Activated effector memory CD4-positive, alpha-beta T cell treated with Interleukin-2 at 50 U/mL for 16 hours (primary cell): ENCODE results near the gene SH3GL2.

Source experiments
- DNase-seq: peaks from one replicate; pipeline ENCODE4 v3.0.0-alpha.2; 2020

Gene SH3GL2

DNA sequence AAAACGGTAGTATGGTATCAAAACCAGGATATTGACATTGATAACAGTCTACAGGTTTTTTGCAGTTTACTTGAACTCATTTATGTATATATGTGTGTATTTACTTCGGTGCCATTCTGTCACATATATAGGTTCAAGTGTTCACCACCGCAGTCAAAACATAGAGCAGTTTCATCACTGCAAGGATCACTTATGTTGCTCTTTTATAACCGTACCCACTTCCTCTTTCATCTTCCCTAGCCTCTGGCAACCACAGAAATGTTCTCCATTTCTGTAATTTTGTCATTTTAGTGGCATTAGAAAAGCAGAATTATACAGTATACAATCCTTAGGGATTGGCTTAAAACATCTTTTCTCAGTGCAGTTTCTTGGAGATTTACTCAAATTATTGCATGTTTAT lies 90.3 kb downstream of the SH3GL2 start:
- no peak for DNase-seq

DNA sequence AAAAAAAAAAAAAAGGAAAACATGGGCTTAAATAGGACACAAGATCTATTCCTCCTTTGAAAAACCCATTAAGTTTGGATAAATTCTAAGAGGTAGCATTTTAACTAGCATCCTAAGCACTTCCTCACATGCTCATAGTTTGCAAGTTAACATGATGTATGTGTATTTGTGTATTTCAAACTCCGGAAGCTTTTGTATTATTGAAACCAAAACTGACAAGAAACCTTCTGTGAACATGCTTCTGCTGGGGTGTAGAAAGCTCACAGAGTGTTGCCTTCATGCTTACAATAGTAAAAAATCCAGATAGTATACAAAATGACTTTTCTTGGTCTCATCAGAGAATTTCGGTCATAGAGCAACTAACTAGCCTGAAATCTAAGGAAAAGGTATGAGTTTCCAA lies 103.8 kb downstream of the SH3GL2 start:
- DNase-seq = no peak

DNA sequence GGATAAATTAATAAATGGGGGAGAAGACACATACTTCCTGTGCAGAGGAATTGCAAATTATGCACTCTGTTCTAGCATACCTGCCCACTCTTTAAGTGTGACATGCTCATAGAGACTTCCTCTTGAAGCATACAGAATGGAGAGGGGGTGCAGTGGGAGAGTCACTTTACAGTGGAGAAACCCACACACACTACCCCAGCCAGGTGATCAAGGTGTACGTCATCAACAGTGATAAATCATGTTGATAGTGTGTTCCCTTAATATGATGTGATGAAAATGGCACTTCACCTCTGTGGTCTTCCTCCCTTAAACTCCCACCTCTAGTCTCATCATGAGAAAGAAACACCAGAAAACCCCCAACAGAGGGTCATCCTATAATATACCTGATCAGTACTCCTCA lies 110.0 kb downstream of the SH3GL2 start:
- no peak for DNase-seq

DNA sequence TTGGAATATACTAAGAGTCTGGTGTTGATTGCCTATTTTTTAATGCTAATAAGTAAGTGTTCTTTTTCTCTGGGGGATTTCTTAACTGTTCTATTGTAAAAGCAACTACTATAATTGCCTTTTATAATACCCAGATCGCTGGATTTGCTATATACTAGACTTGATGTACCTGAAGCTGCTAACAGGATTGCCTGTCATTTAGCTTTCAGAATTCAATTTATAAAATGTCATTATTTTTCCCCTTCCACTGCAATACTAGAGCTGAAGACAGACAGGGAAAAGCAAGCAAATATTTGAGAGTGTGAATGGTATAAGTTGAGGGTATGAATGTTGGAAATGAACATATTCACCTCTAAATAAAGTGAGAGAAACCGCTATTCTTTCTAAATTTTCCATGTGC lies 115.5 kb downstream of the SH3GL2 start:
- DNase-seq = no peak

DNA sequence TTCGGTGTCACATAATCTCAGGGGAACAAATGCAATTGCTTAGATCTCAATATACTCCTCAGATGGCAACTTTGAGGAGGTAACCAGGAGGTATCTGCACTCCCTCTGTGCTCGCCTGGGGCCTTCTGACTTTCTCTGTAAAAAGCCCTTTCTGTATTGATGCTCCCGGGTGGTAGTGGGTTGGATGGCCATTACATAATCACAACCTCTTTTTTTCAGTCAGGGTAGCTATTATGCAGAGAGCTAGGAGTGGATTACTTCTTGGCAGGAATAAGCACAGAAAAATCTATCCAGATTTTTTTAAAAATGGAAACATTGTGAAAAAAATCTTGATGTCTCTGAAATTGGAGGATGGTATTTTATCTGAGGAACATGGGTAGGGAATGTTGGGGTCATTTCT lies 116.6 kb downstream of the SH3GL2 start:
- no peak for DNase-seq

DNA sequence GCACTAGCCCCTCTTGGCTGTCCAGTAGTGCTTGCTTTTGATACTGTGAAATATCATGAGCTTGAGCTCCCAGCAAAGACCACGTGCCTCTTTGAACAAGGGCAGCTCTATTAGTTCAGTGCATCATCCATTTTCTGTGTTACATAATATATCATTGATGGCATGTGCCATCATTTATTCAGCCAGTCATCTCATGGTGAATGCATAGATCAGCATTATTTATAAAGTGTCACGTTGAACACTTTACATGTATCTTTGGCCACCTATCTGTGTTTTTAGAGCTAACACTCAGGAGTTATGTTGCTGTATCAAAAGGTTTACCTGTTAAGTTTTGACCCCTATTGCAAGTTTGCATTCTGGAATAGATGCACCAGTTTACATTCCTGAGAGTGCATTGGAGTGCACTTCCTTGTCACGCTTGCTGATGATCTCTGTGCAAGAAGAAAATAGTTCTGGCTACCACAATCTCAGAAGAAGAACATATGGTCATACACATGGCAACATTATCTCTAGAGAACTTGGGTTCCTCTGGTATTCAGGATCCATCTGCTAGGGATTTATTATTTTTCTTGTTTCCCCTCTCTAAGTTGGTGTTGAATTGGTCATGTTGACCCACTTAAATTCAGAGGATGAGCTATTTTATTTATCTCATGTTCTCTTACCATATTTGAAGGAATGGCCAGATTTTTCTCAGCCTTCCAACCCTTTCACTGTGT lies 120.9 kb downstream of the SH3GL2 start:
- no peak for DNase-seq

DNA sequence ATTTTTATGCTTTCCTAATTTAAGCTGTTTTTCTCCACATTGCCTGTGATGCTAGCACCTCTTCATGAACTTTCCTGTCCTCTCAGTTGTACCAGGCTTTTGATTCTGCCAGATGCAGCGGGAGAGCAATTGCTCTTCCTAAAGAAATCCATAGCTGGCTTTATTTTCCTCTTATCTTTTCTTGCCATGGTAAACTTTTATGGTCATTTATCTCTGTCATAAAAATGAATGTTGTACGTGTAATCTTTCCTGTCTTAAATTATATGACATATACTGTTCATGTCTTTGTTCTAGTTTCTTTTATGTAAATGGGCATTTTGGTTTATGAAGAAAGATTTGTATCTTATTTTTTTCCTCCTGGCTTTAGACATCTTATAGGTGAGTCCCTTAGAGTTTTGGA lies 127.5 kb downstream of the SH3GL2 start:
- no peak for DNase-seq

DNA sequence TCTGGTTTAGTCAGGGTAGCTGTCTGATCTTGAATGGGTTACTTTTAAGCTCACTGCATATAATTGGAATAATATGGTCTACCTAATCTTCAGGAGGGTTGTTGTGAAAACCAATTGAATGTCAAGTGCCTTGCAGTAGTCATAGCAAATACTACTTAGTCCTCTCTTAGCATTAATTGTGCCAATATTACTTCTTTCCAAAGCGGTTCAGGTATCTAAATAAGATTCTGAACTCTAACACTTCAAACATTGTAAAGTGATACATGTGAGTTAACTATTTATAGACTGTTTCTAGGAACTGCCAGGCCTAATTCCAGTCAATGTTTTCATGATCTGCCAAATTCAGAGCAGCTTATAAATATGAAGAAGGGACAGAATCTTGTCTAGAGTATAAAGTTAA lies 140.2 kb downstream of the SH3GL2 start:
- DNase-seq = no peak

DNA sequence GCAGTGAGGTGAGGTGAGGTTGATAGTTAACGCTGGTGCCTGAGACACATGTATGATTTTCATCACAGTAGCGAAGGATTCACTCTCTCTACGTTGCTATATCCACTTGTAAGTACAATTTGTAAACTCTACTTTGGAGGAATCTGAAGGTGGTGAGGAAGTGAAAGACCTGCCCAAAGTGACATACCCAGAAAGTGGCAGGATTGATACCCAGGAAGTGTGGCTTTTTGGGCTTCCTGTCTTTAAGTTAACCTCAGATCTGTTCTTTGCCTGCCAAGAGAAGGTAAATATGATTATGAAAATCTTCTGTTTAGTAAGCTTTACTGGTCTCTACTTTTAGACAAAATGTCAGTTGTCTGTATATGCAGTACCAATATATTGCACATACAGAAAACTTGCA lies 143.1 kb downstream of the SH3GL2 start:
- no peak for DNase-seq

DNA sequence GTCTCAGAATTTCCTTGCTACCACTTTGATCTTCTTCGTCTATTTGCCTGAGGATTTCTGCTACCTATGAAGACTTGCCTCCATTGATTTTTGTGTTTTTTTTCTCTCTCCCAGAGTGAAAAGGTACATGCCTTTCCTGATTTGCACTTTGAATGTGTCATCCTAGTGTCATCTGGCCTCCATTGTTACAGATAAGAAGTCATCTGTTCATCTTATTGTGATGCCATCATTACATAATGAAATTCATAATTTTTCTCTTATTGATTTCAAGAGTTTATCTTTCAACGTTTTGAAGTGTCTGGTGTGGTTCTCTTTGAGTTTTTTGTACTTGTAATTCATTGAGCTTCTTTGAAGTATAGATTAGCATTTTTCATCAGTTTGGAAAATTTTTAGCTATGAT lies 144.8 kb downstream of the SH3GL2 start:
- no peak for DNase-seq

DNA sequence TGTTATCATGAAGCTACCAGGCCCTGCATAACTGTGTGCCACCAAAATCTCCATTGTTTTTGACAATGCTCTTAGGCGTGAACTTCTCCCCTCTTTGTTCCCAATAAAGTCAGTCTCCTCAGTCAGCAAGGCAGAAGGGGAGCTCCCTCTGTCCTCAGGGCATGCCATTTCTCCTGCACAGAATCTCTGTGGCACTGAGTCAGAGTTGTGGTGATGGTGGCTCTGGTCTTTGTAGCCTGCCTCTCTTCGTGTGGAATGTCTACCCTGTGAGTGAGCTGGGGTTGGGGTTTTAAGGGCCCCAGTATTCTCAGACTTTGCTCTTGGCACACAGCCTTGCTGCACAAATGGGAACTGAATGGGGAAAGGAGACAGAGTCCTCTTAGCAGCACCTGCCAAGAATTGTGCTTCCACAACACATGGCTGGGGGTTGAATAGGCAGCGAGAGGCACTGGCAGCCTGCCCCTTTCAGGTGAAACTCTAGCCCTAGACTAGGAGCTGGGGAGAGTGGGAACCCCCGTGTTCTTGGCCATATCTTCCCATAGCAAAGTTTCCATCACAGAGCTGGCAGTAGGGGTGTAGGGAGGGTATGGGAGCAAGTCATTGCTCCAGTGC lies 146.6 kb downstream of the SH3GL2 start:
- DNase-seq = no peak

DNA sequence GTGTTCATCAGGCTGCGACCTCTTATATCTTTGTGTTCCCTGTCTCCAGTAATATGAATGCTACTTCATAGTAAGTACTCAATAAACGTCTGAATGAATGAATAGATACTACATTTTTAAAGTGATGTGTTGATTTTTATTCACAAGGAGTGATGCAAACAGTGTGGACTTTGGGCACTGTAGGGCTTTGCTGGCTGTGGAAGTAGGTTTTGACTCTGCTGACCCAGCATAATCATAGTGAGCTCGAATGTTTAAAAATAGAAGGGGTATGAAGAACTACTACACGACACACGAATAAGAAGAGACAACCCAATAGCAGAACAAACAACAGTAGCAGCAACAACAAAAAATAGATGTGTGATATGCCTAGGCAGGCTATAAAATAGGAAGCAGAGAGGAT lies 147.4 kb downstream of the SH3GL2 start:
- no peak for DNase-seq

DNA sequence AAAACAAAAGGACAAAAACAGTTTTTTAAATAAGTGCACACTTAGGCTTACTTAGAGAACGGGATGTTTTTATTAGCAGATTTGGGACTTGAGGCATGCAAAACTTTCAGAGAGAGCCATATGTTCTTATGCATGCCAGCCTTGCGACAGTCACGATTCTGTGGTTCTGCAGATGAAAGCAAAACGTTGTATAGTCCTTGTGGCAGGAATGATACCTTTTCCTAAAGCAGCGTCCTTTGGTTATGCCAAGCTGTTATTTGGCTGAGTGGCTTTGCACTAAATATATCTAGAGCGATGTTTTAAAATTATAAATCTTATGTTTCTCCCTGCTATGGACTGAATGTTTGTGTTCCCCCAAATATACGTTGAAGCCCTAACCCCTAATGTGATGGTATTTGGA lies 152.0 kb downstream of the SH3GL2 start:
- DNase-seq = no peak

DNA sequence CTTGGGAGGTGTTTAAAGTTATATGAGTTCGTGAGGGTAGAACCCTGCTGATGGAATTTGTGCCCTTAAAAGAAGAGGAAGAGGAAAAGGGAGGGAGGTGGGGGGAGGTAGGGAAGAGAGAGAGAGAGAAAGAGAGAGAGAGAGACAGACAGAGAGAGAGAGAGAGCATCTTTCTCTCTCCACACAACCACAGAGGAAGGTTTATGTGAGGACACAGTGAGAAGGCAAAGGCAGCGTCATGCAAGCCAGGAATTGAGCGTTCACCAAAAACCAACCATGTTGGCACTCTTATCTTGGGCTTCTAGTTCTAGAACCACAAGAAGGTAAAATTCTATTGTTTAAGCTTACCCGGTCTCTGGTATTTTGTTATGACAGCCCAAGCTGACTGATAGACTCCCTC lies 152.4 kb downstream of the SH3GL2 start:
- DNase-seq = no peak

DNA sequence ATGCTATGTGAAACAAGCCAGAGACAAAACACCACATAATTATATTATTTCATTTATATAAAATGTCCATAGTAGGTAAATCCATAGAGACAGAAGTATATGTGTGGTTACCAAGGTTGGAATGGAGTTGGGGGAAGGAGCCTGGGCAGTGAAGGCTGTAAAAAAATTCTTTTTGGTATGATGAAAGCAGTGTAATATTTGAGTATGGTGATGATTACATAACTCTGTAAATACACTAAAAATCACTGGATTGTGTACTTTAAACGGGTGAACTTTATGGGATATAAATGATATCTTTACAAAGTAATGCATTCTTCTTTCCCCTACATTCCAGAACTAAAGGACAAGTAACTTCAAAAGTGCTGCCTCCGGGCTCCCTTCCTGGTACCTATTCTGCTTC lies 155.8 kb downstream of the SH3GL2 start:
- DNase-seq = no peak

DNA sequence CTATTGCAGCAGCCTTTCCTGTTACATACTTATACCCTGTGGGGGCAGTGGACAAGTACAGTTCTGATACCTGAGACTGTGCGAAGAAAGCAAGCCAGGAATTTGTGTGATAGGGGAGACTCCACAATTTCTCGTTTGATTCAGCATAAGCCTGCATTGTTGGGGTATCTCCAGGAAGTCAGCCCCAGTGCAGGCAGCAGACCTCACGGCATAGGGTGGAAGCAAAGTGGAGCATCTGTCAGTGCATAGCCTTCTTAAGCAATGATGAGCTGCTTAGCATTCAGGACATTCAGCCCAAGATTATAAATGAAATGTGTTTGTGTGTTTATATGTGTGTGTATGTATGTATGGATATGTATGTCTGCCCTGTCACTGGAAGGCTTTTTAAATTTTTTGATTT lies 157.0 kb downstream of the SH3GL2 start:
- DNase-seq = no peak

DNA sequence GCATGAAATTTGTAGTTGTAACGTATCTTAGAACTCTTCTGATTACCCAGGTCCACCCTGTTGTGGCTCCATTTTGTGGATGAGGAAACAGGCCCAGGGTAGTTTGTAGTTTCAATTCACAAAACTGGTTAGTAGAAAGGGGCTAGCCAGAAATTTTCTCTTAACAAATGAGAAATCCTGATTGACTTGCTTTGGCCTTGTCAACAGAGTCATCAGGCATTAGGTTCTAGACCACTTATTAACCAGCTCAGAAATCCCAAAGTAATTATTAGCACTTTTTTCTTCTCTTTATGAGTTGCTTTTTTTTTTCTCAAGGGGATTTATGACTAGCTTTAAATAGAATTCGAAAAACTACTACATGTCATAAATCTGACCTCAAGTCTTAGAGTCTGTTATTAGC lies 160.2 kb downstream of the SH3GL2 start:
- no peak for DNase-seq

DNA sequence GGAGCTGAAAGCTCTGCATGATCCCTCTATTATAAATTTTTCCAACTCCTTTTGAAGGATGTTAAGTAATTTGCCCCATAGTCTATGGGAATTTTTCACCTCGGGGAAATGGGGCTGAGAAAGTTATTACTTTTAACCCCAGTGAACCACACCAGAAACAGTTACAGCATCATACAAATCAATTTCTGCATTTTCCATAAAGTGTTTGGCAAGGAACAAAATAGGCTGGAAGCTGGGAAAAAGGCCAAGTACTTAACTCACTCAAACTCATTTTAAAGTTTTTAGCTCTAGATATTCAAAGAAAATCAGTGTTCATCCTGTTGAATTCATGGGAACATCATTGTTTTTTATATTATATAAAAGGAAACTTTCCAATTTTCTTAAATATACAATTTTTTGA lies 160.9 kb downstream of the SH3GL2 start:
- no peak for DNase-seq

DNA sequence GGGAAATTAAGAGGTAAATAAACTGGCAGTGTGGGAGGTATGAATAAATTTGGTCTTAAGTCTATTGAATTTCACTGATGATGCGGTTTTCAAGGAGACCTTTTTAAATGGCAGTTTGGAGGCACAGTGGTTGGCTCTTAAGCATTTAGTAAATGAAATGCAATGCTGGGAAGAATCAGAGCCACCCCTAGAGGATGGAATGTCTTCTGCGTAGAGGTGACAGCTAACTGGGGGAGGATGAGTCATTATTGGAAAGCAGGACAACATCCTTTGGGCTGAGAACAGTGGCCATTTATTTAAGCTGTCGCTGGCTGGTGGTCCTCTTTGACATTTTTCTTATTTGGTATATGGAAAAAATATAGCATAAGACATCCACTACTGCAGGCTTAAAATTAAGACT lies 163.2 kb downstream of the SH3GL2 start:
- no peak for DNase-seq

DNA sequence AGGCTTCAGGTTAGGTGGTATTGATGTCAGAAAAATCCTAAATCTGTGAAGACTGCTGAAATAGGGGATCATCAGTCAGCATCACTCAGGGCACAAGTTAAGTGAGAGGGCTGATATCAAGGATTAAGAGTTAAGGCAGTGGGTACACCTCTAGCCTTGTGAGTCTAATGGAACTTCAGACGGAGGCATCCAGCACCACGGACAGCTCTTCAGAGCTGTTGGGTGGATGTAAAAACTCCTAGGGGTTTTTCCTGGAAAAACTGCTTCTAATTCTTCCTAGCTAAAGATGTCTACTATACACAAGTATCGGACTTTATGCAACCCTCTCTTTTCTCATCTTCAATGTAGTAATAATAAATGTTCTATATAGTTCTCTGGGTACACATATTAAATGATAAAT lies 165.9 kb downstream of the SH3GL2 start:
- no peak for DNase-seq

DNA sequence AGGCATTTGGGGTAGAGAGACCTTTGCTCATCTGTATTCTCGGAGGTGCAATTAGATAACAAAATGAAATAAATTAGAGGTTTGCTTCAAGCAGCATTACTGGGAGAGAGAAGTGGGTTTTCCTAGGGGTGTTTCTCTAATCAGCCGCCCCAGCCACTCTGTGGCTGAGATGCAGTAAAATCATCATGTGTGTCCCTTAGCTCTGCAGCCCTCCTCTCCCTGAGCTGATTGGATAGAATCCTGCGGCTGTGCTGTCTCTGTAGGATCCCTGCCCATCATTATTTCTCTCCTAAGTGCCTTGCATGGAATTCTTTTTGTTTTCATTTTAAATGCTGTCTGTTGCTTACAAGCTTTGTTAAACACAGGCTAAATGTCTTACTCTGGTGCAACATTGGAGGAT lies 171.4 kb downstream of the SH3GL2 start:
- no peak for DNase-seq

DNA sequence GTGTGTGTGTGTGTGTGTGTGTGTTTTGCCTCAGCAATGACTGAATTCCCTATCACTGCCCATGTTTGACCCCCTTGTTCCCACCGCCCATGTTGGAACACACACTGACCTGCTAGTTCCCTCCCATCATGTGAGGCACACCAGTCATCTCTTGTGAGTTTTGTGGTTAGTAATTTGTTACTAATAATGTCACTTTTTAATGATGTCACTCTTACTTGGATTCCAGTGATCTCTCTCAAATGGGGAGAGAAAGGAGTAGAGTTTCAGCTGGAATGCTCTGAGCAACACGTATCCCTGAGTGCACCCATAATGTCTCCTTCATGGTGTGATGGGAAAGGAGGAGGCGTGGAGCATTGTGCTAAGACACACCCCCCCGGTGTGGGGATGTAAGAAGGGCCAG lies 172.6 kb downstream of the SH3GL2 start:
- no peak for DNase-seq

DNA sequence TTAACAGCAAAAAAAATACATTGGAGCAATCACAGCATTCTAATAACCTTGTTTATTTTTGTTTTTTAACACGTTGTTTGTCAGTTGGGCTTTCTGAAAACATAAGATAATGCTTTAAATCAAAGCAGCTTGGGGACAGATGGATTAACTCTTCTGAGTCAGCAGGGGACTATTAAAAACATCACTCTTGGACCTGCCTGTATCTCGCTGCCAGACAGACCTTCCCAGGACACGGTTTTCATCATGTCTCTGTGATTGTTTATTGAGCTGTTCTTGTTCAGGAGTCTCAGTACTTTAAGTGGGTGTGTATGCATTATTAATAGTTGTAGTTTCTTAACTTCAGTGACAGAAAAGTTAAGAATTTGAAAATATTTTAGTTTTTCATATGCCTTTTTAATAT lies 173.2 kb downstream of the SH3GL2 start:
- no peak for DNase-seq

DNA sequence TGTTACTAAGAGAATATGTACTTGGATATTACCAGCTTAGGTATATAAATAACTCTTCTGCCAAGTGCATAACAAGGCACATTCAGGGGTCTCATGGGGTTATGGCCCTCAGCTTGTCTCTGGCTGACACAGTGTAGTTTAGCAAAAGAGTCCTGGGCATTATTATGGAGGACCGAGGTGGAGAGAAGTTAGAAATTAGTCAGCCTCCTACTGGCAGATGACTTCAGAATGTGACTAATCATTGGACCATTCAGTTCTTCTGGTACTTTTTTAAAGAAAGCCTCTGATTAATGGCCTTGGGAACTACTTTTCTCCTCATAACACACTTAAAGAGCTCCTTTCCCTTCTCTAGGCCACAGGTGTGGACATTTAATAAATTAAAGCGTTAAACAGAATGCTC lies 178.9 kb downstream of the SH3GL2 start:
- no peak for DNase-seq

DNA sequence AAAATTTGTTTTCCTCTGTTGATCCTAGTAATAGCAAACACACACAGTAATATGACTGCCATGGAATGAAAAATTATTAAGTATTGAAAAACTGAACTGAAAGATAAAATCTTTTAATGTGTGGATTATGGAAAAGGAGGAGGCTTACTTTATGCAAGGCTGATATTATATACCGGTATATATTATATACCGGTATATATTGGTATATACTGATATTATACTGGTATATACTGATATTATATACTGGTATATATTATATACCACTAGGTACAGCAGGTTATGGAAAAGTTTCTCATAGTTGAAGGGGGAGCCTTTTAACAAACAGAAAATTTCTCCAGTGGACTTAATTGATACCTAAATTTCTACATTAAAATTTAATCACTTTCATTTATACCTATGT lies 181.4 kb downstream of the SH3GL2 start:
- DNase-seq = no peak
